GM11168 (cell line): ENCODE measurements around the gene GYG2.
"Not testable (repeated sequence)": the region's sequence is repeated elsewhere in the genome, so short reads cannot be mapped to it uniquely, and the experiment has no call there.

Experiments used
- in situ Hi-C: fragments of 300-500 bp; cut with MboI; formaldehyde crosslinking; loops from one replicate; pipeline ENCODE4 v1.12.0; 2022; ENCODE audit warnings: low sequenced_read_pairs; ENCODE audit not compliant: unreplicated experiment

The GYG2 gene

DNA sequence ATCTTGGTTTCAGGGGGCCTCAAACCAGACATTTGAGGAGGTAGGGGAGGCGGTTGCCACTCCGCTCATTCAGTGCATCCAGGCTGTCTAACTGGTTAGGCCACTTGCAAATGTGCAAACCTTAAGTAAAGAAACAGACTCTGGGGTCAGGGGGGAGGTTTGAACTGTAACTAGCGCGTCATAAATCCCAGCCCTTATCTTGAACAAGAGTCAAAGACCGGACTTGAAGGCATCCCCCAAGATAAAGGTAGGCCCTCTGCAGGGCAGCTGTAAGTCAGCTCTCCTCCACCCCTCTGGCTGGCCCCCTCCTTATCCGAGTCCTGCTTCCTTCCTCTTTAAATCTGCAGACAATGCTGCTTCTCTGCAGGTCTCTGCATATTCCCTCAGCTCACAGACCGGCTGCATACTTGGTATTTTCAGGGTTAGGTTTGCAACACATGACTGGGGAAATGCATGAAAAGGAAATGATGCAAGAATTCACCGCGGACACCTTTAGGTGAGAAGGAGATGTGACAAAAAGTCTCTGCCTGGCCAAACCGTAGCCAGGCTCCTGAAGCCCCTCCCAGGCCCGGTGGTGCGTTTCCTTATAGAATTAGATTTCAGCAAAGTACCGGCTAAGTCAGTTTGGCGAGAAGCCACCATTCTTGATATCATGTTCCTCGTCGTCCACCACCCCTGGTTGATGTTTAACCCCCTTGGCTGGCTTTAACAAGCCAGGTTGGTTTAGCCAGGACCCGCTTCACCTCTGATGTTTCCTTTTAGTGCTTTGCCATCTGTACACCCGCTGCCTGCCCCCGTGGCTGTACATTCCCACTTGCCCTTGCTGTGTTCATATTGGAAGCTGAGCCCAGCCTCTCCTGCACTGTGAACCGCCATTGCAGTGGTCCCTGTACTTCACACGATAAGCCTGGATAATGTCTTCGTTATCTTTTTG, 69.2 kb downstream of the GYG2 start:
- in situ Hi-C loops, result not testable (repeated sequence)

DNA sequence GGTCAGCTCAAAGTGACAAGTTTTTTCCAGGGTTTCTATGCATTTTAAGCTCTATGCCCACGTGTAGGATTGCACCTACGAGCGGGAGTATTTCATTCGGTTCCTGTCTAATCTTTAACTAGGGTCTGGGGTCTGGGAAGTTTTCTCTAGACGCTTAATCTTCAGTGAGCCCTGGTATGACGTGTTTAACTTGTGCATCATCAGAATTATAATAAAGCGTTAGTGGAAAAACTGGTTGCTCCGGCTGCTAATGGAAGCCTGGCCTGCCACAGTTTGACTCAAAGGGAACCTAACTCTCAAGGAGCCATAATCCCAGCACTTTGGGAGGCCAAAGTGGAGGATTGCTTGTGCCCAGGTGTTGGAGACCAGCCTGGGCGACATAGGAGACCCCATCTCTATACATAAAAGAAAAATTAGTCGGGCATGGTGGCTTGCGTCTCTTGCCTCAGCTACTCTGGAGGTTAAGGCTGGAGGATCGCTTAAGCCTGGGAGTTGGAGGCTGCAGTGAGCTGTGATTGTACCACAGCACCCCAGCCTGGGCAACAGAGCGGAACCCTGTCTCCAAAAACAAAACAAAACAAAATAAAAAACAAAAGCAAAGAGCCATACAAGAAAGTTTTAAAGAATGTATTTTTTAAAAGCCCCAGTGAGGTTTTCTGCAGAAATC, 70.2 kb downstream of the GYG2 start:
- in situ Hi-C loops, result no loop called here

DNA sequence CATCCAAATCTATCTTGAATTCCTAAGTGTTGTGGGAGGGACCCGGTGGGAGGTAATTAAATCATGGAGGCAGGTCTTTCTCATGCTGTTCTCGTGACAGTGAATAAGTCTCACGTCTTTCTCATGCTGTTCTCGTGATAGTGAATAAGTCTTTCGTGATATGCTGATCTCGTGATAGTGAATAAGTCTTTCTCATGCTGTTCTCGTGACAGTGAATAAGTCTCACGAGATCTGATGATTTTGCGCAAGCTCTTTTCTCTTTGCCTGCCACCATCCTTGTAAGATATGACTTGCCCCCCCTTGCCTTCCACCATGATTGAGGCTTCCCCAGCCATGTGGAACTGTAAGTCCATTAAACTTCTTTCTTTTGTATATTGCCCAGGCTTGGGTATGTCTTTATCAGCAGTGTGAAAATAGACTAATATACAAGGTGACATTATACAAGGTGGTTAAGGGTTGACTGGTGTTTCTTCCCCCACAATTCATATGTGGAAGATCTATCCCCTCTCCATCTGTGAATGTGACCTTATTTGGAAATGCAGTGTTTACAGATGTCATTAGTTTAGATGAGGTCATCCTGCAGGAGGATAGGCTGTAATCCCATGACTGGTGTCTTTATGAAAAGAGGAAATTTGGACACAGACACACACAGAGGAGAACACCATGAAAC, 72.8 kb downstream of the GYG2 start:
- in situ Hi-C loops, result no loop called here

DNA sequence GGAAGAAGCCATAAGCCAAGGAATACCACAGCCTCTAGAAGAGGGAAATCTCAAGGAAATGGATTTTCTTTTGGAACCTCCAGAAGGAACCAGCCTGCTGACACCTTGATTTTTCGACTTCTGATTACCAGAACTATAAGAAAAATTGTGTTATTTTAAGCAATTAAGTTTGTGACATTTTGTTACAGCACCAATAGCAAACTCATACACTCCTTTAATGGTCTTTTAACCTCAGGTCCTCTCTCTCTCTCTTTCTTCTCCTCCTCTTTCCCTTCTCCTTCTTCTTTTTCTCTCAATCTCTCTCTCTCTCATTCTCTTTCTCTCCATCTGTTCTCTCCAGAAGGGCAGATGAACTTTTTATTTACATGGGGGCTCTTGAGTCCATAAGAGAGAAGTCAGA, 74.1 kb downstream of the GYG2 start:
- in situ Hi-C loops, result no loop called here

DNA sequence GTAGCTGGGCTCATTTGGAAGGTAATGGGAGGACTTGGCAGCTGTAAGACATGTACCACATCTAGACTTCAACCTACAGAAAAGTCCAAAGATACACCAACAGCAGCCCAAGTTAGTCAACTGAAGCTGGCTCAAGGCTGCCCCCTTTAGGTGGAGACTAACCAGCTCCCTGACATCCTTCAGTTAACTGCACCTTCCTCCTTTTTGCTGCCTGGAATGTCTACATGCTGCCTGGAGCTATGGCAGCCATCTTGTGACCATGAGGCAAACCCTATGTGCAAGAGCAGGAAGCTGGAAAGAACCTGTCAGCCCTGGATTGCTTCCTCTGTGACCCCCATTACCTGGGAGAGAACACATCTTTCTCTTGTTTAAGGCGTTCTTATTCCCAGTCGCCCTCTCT, 74.6 kb downstream of the GYG2 start:
- in situ Hi-C loops, result no loop called here

DNA sequence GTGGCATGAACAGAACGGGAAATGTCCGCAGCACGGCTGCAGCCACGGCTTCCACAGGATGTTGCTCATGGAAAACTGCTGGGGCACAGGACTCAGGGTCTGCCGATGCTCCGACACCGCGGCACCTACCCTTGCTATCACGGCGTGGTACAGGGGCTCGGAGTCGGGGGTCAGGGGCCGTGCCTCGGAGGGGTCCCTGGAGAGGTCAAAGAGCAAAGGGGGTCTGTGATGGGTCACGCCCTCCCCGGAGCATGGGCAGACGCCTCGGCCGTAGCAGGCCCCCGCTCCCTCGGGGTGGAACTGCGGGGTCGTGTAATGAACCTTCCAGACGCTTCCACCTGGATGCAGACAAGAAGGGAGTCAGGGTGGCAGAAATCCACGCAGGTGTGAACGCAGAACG, 78.6 kb downstream of the GYG2 start:
- in situ Hi-C loops, result no loop called here

DNA sequence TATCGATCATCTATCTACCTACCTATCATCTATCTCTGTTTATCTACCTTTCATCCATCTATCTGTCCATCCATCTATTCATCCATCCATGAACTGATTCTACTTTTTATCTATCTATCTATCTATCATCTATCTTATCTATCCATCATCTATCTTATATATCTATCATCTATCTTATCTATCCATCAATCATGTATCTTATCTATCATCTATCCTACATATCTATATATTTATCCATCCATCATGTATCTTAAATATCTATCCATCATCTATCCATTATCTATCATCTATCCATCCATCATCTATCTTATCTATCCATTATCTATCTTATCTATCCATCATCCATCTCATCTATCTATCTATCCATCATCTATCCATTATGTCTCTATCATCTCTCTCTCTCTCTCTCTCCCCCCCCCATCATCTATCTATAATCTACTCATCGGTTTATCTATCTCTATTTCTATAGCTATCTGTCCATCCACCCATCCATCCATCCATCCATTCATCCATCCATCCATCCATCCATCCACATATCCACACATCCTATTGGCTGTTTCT, 79.5 kb downstream of the GYG2 start:
- in situ Hi-C loops, result no loop called here

DNA sequence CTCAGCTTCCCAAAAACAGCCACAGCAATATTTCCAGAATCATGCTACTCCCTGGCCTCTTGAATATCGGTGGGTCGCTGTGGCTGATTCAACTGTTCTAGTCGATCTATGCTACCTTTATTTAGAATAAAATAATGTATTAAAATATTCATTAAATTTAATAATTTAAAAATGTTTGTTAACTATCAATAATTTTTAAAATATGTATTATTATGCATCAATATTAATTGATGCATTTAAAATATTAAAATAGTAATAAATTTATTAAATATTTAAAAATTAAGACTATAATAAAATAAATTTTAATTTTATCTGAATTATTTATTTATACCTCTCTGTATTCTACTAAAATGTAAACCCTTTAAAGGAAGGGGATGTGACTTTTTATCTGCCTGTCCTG, 81.4 kb downstream of the GYG2 start:
- in situ Hi-C loops, result no loop called here

DNA sequence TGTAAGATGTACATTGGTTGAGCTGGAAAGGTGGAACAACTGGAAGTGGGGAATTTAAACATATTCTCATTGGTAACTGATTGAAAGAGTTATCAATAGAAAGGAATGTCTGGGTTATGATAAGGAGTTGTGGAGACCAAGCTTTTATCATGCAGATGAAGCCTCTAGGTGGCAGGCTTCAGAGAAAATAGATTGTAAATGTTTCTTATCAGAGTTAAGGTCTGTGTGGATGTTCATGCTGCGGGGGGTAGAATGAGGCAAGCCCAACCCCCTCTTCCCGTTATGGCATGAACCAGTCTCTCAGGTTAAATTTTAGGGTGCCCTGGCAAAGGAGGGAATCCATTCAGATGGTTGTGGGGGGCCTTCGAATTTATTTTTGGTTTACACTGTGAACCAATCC, 84.4 kb downstream of the GYG2 start:
- in situ Hi-C loops, result no loop called here

DNA sequence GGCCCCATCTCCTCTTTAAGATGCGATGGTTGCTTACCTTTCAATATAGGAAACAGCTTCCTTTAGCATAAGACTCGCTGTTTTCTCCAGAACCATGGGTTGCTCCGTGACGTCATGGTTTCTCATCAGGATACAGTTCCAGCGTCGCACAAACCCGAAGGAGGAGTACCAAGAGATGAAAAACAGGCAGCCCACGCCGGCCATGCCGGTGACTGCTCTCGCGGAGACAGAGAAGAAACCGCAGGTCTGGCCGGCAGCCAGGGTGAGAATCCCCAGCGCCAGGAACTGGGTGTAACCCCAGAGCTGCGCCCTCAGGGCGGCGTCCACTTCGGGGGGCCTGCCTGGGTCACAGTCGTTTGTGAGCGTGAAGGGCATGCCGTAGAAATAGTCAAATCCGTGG, 89.0 kb downstream of the GYG2 start:
- in situ Hi-C loops, result no loop called here

DNA sequence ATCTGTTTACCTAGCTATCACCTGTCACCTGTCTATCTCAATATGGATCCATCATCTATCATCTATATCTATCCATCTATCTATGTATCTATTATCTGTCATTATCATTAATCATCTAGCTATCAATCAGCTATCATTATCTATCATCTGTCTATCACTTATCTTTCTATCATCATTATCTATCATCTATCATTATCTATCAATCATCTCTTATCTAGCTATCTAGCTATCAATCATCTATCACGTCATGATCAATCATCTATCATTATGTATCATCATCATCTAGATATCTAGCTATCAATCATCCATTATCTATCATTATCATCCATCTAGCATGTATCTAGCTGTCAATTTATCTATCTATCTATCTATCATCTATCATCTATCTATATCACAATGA, 92.5 kb downstream of the GYG2 start:
- in situ Hi-C loops, result no loop called here

DNA sequence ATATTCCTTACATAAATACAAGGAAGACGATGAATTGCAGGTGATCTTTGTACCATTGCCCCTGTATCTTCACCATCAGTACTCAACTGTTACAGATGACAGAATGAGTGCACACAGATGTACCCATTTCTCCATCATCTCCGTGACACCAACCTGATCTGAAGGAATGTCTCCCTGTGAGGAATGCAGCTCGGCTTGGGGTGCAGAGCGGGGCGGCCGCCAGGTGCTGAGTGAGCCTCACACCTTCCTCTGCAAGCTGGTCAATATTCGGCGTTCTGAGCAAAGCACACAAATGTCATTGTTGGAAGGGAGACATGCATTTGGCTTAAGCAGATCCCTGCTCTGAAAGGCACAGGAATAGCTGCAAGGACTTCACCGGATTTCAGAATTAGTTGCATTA, 93.0 kb downstream of the GYG2 start:
- in situ Hi-C loops, result no loop called here

DNA sequence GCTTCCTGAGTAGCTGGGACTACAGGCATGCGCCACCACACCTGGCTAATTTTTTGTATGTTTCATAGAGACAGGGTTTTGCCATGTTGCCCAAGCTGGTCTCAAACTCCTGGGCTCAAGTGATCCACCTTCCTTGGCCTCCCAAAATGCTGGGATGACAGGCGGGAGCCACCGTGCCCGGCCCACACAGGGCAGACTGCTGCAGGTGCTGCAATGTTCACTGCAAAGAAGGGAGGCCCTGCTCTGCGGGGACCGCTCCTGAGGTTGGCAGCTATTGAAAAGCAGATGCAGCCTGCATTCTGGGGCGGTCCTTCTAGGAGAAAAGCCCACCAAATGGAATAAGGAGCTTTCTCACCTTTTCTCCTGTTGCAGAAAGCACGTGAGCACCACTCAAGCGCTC, 95.4 kb downstream of the GYG2 start:
- in situ Hi-C loops, result no loop called here

DNA sequence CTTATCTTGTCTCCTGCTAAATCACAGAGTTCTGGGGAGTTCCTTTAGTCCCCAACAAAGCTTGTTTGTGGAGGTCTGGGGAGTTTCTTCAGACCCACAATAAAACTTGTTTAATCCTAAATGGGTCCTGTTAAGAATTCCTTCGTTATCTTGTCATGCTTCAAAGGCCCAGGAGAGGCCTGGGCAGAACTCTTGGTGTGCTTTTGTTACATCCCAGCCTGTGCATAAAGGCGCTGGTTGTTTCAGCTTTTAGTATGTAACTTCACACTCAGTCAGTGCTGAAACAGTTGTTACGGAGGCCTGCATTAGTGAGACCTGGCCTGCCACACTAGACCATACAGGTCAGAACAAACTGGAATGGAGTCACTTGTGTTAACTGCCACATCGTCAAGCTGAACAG, 97.5 kb downstream of the GYG2 start:
- in situ Hi-C loops, result not testable (repeated sequence)

DNA sequence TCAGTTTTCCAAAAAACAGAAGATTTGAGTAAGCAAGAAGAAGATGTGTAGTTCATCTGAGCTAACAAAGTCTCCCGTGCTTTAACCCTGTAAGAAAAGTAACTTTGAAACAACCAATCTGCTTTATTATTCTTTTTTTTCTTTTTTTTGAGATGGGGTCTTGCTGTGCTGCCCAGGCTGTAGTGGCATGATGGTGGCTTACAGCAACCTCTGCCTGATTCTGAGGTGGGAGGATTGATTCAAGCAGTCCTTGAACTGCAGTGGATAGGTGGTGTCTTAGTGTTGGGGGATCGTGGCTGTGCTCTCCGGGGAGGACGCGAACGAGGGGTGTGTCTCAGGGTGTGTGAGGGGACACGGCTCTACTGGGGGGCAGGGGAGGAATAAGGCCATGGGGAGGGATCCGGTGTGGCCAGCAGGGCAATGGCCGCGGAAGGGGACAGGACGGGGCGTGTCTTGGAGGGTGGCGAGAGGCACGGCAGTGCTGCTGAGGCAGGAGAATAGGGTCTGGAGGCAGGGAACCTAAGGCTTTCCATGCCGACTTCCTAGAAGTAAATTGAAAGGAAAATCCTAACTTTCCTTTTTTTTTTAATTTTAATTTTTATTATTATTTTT, 98.0 kb downstream of the GYG2 start:
- in situ Hi-C loops, result no loop called here

DNA sequence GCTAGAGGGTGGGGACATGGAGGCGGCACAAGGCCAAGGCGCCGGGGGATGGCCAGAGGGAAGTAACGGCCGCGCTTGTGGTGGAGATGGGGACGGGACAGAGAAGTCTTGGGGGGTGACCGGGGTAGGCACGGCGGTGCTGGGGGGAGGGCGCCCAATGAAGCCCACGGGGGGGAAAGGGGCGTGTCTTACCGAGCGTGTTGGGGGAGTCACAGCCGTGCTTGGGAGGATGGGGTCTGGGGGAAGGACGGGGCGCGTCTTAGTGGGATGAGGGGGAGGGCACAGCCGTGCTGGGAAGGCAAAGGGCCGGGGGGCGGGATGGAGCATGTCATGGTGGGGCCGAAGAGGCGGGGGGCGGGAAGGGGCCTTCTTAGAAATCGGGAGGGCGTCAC, 99.5 kb downstream of the GYG2 start:
- in situ Hi-C loops, result no loop called here

DNA sequence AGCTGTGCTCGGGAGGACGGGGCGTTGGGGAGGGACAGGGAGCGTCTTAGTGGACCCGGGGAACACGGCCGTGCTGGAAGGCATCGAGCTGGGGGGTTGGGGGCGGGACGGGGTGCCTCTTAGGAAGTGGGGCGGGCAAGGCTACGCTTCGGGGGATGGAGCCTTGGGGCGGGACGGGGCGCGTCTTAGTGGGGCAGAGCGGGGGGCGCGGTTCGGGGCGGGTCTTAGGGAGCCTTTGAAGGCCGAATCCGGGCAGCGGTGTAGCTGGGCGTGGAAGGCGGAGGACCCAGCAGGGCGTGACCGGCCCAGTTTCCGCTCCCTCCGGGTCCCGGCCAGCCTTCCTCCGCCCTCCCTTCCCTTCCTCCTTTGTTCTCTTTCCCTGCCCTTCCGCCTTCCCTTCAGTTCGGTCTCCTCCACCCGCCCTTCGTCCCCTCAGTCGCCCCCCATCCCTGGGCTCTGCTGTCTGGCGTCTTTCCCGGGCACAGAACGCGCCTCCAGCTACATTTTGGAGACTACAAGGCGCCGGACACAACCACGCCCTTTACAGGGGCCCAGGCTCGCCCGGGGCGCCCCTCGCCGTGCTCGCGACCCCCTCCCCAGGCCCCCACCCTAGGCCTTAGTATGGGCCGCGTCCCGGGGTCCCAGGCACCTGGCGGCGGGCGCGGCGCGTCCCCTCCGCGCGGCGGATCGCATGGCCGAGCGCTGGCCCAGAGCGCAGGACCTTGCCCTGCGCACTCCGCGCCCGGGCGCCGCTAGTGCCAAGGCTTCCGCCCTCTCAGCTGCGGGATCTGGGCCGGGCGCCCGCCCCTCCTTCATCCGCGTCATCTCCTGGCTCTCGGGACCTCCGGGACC, 100.1 kb downstream of the GYG2 start, which contains the start of gene ARSD:
ARSD (minus strand) TSS at position 757 of the 852 bp plus-strand sequence; CDS start at position 693, 64 bp downstream.
- in situ Hi-C loops, result no loop called here

DNA sequence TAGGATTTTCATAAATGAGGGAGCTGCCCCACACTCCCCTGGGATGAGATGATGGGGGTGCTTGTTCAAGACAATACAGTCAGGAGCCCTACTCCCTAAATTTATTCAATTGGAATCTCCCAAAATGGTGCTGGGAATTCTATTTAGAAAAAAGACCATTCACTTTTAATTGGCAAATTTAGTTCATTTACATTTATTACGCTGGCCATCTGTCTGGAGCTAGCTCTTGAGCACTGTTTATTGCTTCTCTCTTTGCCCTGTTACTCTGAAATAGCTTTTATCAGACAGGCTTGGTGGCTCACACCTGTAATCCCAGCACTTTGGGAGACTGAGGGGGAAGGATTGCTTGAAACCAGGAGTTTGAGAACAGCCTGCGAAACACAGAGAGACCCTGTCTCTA, 102.4 kb downstream of the GYG2 start:
- in situ Hi-C loops, result no loop called here

DNA sequence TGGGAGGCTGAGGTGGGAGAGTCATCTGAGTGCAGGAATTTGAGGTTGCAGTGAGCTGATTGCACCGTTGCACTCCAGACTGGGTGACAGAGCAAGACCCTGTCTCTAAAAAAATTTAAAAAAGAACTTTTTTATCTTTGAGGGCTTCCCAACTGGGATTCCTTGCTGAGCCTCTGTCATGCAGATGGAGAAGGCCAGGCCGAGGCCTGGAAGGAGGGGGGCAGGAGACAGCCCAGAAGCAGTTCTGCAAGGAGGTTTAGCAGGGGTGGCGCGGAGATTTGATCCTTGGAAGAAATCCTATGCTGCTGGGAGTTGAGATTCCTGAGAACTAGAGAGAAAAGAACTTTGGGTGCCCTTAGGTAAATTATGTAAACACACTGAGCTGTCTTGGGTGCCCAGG, 102.9 kb downstream of the GYG2 start:
- in situ Hi-C loops, result no loop called here
